Keratinocyte (primary cell): ENCODE results near the gene SCFD2. TPM values are rescaled to one million over a fixed set of nuclear protein-coding genes. Genes with fewer than 3 reads are reported as not detected.
"Not testable (repeated sequence)": the region's sequence is repeated elsewhere in the genome, so short reads cannot be mapped to it uniquely, and the experiment has no call there.

Experiments used
- DNase-seq: peaks from one replicate; pipeline ENCODE4 v3.0.0-alpha.2; 2011; ENCODE audit warnings: low read depth, missing footprints, low spot score
- FAIRE-seq: peaks from 2 replicates; lab custom pipeline; 2011; peaks lifted over from hg19 to GRCh38; lab: Jason Lieb, UNC
- H2AFZ ChIP-seq: 2 replicates; pipeline ENCODE4 v1.6.0; 2012; ENCODE audit warnings: low read length, control low read depth, inconsistent platforms; ENCODE audit not compliant: control insufficient read depth
- H3K27ac ChIP-seq: 2 replicates; pipeline ENCODE4 v1.5.1; 2011; ENCODE audit warnings: low read length; ENCODE audit not compliant: control insufficient read depth, insufficient read depth
- H3K27me3 ChIP-seq: 3 replicates; pipeline ENCODE4 v1.6.0; 2011; ENCODE audit warnings: low read length; ENCODE audit not compliant: control insufficient read depth, insufficient read depth; ENCODE audit errors: extremely low read depth
- H3K36me3 ChIP-seq, 2 experiments: 2 replicates in 1 of 2; 3 replicates in 1 of 2; pipeline ENCODE4 v1.5.1; 2011; ENCODE audit warnings: low read length in 2 of 2, mild to moderate bottlenecking in 1 of 2; ENCODE audit not compliant: control insufficient read depth in 2 of 2, insufficient read depth in 2 of 2; ENCODE audit errors: extremely low read depth in 1 of 2
- H3K4me1 ChIP-seq: 3 replicates; pipeline ENCODE4 v1.5.1; 2011; ENCODE audit warnings: low read length; ENCODE audit not compliant: control insufficient read depth, insufficient read depth; ENCODE audit errors: extremely low read depth
- H3K4me2 ChIP-seq: 3 replicates; pipeline ENCODE4 v1.6.0; 2011; ENCODE audit warnings: low read depth, low read length; ENCODE audit not compliant: control insufficient read depth, insufficient read depth; ENCODE audit errors: extremely low read depth
- H3K4me3 ChIP-seq, 3 experiments: fragments of 200-600 bp in 1 of 3; sonication (generic) in 1 of 3; 2 replicates in 2 of 3; 3 replicates in 1 of 3; pipeline ENCODE4 v1.5.1; 2011 to 2016; ENCODE audit warnings: low read length in 3 of 3, mild to moderate bottlenecking in 3 of 3, control low read depth in 2 of 3, inconsistent platforms in 1 of 3, low read depth in 1 of 3, mixed read lengths in 1 of 3, mixed run types in 1 of 3, moderate library complexity in 1 of 3; ENCODE audit not compliant: control insufficient read depth in 2 of 3, insufficient read depth in 2 of 3; ENCODE audit errors: extremely low read depth in 1 of 3
- H3K79me2 ChIP-seq: 2 replicates; pipeline ENCODE4 v1.6.0; 2012; ENCODE audit warnings: low read length; ENCODE audit not compliant: control insufficient read depth, insufficient read depth
- H3K9ac ChIP-seq: 3 replicates; pipeline ENCODE4 v1.6.0; 2011; ENCODE audit warnings: low read length; ENCODE audit not compliant: control insufficient read depth, insufficient read depth; ENCODE audit errors: extremely low read depth
- H3K9me1 ChIP-seq: 3 replicates; pipeline ENCODE4 v1.6.0; 2011; ENCODE audit warnings: low read length; ENCODE audit not compliant: control insufficient read depth, insufficient read depth; ENCODE audit errors: extremely low read depth
- H3K9me3 ChIP-seq: 2 replicates; pipeline ENCODE4 v1.5.1; 2012; ENCODE audit warnings: low read depth, low read length; ENCODE audit not compliant: control insufficient read depth
- H4K20me1 ChIP-seq: 3 replicates; pipeline ENCODE4 v1.6.0; 2011; ENCODE audit warnings: low read length; ENCODE audit not compliant: control insufficient read depth, insufficient read depth; ENCODE audit errors: extremely low read depth
- EZH2 ChIP-seq: IDR thresholded peaks from one replicate; pipeline ENCODE4 v1.6.1; 2012; ENCODE audit warnings: inconsistent platforms, mild to moderate bottlenecking, low read length, moderate library complexity
- dilution Hi-C: fragments of 300-500 bp; cut with MboI; formaldehyde crosslinking; loops from one replicate; pipeline ENCODE4 v1.7.0; 2020; ENCODE audit warnings: low sequenced_read_pairs; ENCODE audit not compliant: extremely low pct_ligation_motif_present
- polyA plus RNA-seq, 5 experiments: library from polyadenylated mRNA; depleted of rRNA in 3 of 5; stranded (reverse) in 3 of 5; stranded (forward) in 1 of 5; unstranded in 1 of 5; fragments of >200 nt; gene quantifications; 1 replicate in 1 of 5; 2 replicates in 3 of 5; 3 replicates in 1 of 5; pipeline versions ENCODE4 v1.2.1 to v1.2.3, GENCODE V29; 2011 to 2012; ENCODE audit warnings: missing spikeins in 2 of 5, low read depth in 1 of 5, low replicate concordance in 1 of 5
- TF ChIP-seq, protein P1 (sequence below), 3 experiments: IDR thresholded peaks in 1 of 3; conservative IDR thresholded peaks in 1 of 3; optimal IDR thresholded peaks in 1 of 3; 2 replicates in 2 of 3; 3 replicates in 1 of 3; pipeline versions ENCODE3 to v1.5.1; 2011; ENCODE audit warnings: low read length in 3 of 3, mild to moderate bottlenecking in 3 of 3, moderate library complexity in 2 of 3, control low read depth in 1 of 3, inconsistent platforms in 1 of 3; ENCODE audit not compliant: insufficient read depth in 2 of 3; ENCODE audit errors: extremely low read depth in 1 of 3

SCFD2 gene
- polyA plus RNA-seq, 1 donor (not counting 4 experiments of a cell fraction or from before 2014, with no cell fraction given): 13.9 TPM

DNA sequence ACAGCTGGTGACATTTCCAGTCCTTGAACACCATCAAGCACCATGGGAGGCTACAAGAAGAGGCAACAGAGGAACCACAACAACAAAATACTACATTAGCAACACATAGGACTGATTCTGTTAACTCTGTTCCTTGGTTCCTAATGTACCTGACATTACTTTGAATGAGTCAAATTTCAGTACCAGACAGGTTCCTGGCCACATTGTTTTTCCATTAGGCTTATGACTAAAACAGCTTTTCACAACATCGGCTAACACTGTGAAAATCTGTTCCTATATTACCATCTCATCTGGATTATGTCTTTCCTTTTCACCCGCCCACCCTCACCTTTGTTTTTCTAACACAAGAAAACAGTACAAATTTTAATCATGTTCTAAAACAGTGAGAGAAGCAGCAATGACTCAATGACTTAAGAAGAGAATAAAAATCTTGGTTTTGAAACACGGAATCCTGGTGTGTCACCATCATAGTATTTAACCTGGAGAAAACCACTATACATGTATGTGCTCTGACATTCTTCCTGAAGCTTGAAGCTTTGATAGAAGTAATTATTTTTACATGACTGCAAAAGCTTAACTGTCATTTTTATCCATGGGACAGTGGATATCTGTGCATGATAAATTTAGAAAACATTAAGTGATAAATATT is 143.9 kb downstream of the SCFD2 start:
- H3K4me3 ChIP-seq: no peak overlapping the region
- H3K9ac ChIP-seq: no peak overlapping the region
- no peak overlapping the region for H3K4me2 ChIP-seq
- H3K9me3 ChIP-seq: no peaks in the 10 kb centered on the region
- no peak overlapping the region for H3K27ac ChIP-seq
- no peaks in the 10 kb centered on the region for H3K36me3 ChIP-seq
- H4K20me1 ChIP-seq: no peaks in the 10 kb centered on the region
- no peak for DNase-seq
- TF ChIP-seq, protein P1, sequence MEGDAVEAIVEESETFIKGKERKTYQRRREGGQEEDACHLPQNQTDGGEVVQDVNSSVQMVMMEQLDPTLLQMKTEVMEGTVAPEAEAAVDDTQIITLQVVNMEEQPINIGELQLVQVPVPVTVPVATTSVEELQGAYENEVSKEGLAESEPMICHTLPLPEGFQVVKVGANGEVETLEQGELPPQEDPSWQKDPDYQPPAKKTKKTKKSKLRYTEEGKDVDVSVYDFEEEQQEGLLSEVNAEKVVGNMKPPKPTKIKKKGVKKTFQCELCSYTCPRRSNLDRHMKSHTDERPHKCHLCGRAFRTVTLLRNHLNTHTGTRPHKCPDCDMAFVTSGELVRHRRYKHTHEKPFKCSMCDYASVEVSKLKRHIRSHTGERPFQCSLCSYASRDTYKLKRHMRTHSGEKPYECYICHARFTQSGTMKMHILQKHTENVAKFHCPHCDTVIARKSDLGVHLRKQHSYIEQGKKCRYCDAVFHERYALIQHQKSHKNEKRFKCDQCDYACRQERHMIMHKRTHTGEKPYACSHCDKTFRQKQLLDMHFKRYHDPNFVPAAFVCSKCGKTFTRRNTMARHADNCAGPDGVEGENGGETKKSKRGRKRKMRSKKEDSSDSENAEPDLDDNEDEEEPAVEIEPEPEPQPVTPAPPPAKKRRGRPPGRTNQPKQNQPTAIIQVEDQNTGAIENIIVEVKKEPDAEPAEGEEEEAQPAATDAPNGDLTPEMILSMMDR (optimal IDR thresholded peaks at IDR 0.05 in 1 of 3, IDR thresholded peaks at IDR 0.05 in 1 of 3, conservative IDR thresholded peaks at IDR 0.05 in 1 of 3; ENCODE audit: extremely low read depth in 1 of 3, insufficient read depth in 2 of 3, low read length in 3 of 3): no peak
- no peak for TF ChIP-seq EZH2
- H3K4me1 ChIP-seq: no peaks in the 10 kb centered on the region
- no peak for FAIRE-seq
- no peaks in the 10 kb centered on the region for H3K9me1 ChIP-seq
- H3K79me2 ChIP-seq: no peaks in the 10 kb centered on the region
- H3K27me3 ChIP-seq: no peaks in the 10 kb centered on the region
- no peak overlapping the region for H2AFZ ChIP-seq
- dilution Hi-C loops: no loop called here

DNA sequence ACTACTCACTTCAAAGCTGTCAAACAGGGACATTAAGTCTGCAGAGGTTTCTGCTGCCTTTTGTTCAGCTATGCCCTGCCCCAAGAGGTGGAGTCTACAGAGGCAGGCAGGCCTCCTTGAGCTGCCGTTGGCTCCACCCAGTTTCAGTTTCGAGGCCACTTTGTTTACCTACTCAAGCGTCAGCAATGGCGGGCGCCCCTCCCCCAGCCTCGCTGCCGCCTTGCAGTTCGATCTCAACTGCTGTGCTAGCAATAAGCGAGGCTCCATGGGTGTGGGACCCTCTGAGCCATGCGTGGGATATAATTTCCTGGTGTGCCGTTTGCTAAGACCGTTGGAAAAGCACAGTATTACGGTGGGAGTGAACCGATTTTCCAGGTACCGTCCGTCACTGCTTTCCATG is 146.7 kb downstream of the SCFD2 start:
- not testable (repeated sequence) for FAIRE-seq

DNA sequence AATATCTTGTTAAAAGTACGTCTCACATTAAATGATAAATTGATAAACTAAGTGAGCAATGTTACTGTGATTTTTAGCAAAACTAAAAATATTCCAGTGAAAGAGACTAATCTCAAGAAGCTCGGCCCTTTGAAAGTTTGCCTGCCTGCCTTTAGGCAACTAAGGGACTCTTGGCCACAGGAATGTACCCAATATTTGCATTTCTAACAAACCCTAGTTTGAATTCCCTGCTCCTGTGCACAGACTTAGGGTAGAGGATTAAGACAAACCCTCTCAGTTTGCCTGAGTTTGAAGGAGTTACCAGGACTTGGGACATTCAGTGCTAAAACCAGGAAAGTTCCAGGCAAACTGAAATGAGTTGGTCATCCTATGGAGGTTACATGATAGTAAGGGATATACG is 157.1 kb downstream of the SCFD2 start:
- Histone ChIP-seq H3K4me1 (no peaks in the 10 kb centered on the region), H3K27me3 (no peaks in the 10 kb centered on the region), H3K79me2 (no peaks in the 10 kb centered on the region)

More for the DNA sequence above, 146.7 kb downstream of the SCFD2 start:
- H3K79me2 ChIP-seq, H4K20me1 ChIP-seq, H3K4me2 ChIP-seq, H3K9me1 ChIP-seq, H3K4me1 ChIP-seq, H2AFZ ChIP-seq, H3K27me3 ChIP-seq, H3K9ac ChIP-seq, H3K27ac ChIP-seq, H3K9me3 ChIP-seq, DNase-seq, H3K36me3 ChIP-seq, dilution Hi-C loops, H3K4me3 ChIP-seq: not testable (repeated sequence)

More for the DNA sequence above, 157.1 kb downstream of the SCFD2 start:
- no peaks in the 10 kb centered on the region for H4K20me1 ChIP-seq
- DNase-seq (no peak), FAIRE-seq (no peak)
- no peak overlapping the region for H3K9ac ChIP-seq
- TF ChIP-seq EZH2: no peak
- TF ChIP-seq, protein P1 (optimal IDR thresholded peaks at IDR 0.05 in 1 of 3, IDR thresholded peaks at IDR 0.05 in 1 of 3, conservative IDR thresholded peaks at IDR 0.05 in 1 of 3; ENCODE audit: extremely low read depth in 1 of 3, insufficient read depth in 2 of 3, low read length in 3 of 3): no peak
- no peak overlapping the region for H2AFZ ChIP-seq
- no peak overlapping the region for H3K4me3 ChIP-seq
- H3K4me2 ChIP-seq: no peak overlapping the region
- H3K36me3 ChIP-seq: no peaks in the 10 kb centered on the region
- no peak overlapping the region for H3K27ac ChIP-seq
- dilution Hi-C loops: no loop called here
- H3K9me3 ChIP-seq: no peaks in the 10 kb centered on the region
- H3K9me1 ChIP-seq: no peaks in the 10 kb centered on the region
